Activated CD4-positive, alpha-beta memory T cell treated with anti-CD3 and anti-CD28 coated beads for 36 hours (primary cell): ENCODE results near the gene KCNK5. TPM values are rescaled to one million over a fixed set of nuclear protein-coding genes. Genes with fewer than 3 reads are reported as not detected.

Source experiments
- CTCF ChIA-PET: fragments of 350-600 bp; sonication (Branson Sonifier 250); formaldehyde crosslinking; loops from one replicate; lab custom pipeline; 2021; ENCODE audit warnings: antibody characterized with exemption, inconsistent platforms; lab: Charles Lee
- POLR2A ChIA-PET: fragments of 350-600 bp; sonication (Branson Sonifier 250); formaldehyde crosslinking; loops from one replicate; lab custom pipeline; 2021; ENCODE audit warnings: antibody characterized with exemption; lab: Charles Lee
- DNase-seq: peaks from one replicate; pipeline ENCODE4 v3.0.0-alpha.2; 2020
- H3K27ac Mint-ChIP-seq: one replicate; pipeline ENCODE4 v1.8.0; 2021; ENCODE audit warnings: mixed read lengths
- H3K27me3 Mint-ChIP-seq: one replicate; pipeline ENCODE4 v1.8.0; 2021; ENCODE audit warnings: mixed read lengths
- H3K36me3 Mint-ChIP-seq: one replicate; pipeline ENCODE4 v1.8.0; 2021; ENCODE audit warnings: mixed read lengths
- H3K4me1 Mint-ChIP-seq: one replicate; pipeline ENCODE4 v1.8.0; 2021; ENCODE audit warnings: low read depth, mixed read lengths
- H3K4me3 Mint-ChIP-seq: one replicate; pipeline ENCODE4 v1.8.0; 2021; ENCODE audit warnings: mild to moderate bottlenecking, mixed read lengths
- H3K9me3 Mint-ChIP-seq: one replicate; pipeline ENCODE4 v1.8.0; 2021; ENCODE audit warnings: mixed read lengths
- intact Hi-C: fragments of 100-400 bp; cut with micrococcal nuclease; formaldehyde crosslinking; loops from one replicate; pipeline ENCODE4 v1.15.1; 2023
- total RNA-seq, 2 experiments: library from RNA; stranded (reverse); gene quantifications; one replicate each; pipeline ENCODE4 v1.2.3, GENCODE V29; 2021

Gene KCNK5
- total RNA-seq, 2 experiments from 2014 or later: 16.2 to 16.5 TPM

DNA sequence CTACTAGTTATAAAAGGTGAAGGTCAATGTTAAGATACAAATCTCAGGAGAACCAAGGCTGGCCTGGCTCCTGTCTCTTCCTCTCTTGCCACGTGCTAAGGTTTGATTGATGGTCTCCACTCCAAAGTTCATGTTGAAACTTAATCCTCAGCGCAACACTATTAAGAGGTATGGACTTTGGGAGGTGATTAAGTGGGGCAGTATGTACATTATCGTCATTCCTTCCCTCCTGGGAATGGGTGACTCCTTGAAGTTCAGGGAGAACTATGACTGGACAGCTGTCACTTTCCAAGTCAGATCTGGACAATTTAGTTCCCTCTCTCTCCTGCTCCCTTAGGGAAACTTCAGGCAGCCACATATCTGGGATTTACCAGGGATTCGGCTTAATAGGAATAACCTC, 50.5 kb downstream of the KCNK5 start:
- Mint-ChIP-seq H3K36me3 (peaks cover 10% of the 10 kb centered on the region), H3K27me3 (no peaks in the 10 kb centered on the region), H3K4me3 (no peak overlapping the region), H3K9me3 (peaks cover 19% of the 10 kb centered on the region), H3K4me1 (no peaks in the 10 kb centered on the region), H3K27ac (no peak overlapping the region)
- intact Hi-C loops: no loop called here
- no peak for DNase-seq
- CTCF ChIA-PET: interaction anchor here (0.7 kb wide), 1 partner anchor 19 kb away, joined by 3 read pairs; no protein-coding TSS in a partner anchor
- POLR2A ChIA-PET: no interaction called here

DNA sequence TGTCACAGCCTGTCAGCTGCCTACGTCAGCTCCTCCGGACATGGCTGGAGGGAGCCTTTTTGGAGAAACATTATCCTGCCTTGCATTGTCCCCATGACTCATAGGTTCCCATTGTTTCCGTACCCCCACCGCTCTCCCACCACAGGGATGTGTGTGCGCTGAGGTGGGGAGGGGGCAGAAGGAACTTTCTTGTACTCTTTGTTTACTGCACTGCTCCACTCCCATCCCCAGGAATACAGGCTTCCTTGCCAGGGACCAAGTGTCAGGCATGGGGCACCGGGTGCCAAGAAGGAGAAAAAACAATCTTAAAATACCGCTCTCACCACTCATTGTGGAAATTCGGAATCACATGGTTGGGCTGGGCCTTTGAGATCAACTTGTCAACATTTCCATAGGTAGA, 51.0 kb downstream of the KCNK5 start:
- no peak overlapping the region for H3K27ac Mint-ChIP-seq
- intact Hi-C loops: no loop called here
- no peaks in the 10 kb centered on the region for H3K4me1 Mint-ChIP-seq
- ChIA-PET POLR2A (no interaction called here), CTCF (no interaction called here)
- H3K27me3 Mint-ChIP-seq: no peaks in the 10 kb centered on the region
- H3K36me3 Mint-ChIP-seq: peaks cover 7% of the 10 kb centered on the region
- peaks cover 19% of the 10 kb centered on the region for H3K9me3 Mint-ChIP-seq
- H3K4me3 Mint-ChIP-seq: no peak overlapping the region
- no peak for DNase-seq

DNA sequence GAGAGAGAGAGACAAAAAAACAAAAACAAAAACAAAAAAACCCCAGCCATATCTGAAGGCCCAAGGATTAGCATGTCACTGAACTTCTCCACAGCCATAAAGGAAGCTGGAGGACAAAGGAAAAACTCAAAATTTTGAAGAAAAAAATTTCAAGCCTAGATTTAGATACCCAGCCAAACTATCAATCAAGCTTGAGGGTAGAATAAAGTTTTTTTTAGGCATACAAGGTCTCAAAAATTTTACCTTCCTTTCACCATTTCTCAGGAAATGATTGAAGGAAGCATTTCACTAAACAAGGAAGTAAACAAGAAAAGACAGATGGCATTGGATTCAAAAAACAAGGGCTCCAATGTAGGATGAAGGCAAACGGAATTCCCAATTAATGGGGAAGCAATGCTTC, 52.1 kb downstream of the KCNK5 start:
- H3K36me3 Mint-ChIP-seq: peaks cover 7% of the 10 kb centered on the region
- H3K9me3 Mint-ChIP-seq: peaks cover 19% of the 10 kb centered on the region
- H3K4me3 Mint-ChIP-seq: no peak overlapping the region
- DNase-seq: no peak
- H3K27me3 Mint-ChIP-seq: no peaks in the 10 kb centered on the region
- no peaks in the 10 kb centered on the region for H3K4me1 Mint-ChIP-seq
- POLR2A ChIA-PET: no interaction called here
- H3K27ac Mint-ChIP-seq: no peak overlapping the region
- intact Hi-C loops: no loop called here
- CTCF ChIA-PET: interaction anchor here (1.0 to 2.2 kb wide), 2 partner anchors 10 to 12 kb away, joined by 3 to 8 read pairs; no protein-coding TSS in a partner anchor

DNA sequence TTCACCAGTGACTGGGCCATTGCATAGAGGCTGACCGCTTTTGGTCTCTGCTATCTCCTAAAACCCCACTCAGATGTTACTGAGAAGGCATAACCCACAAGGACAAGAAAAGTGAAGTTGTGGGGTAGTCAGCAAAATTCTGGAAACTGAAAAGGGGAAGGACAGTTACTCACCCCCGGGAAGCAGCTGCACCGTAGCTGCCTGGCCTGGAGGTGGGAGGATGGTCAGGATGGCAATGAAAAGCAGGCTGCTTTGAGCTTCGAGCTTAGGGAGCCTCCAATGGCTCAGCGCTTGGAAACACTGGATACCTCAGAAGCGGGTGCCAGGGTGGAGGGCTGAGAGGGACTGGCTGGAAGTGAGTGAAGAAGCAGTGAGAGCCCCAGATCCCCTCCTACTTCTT, 56.0 kb downstream of the KCNK5 start:
- no peaks in the 10 kb centered on the region for H3K4me1 Mint-ChIP-seq
- H3K36me3 Mint-ChIP-seq: peaks cover under 1% of the 10 kb centered on the region
- DNase-seq: no peak
- ChIA-PET CTCF (interaction anchor here (13.7 kb wide), 1 partner anchor 133 kb away, joined by 469 read pairs; no protein-coding TSS in a partner anchor), POLR2A (no interaction called here)
- no peak overlapping the region for H3K27ac Mint-ChIP-seq
- no peak overlapping the region for H3K4me3 Mint-ChIP-seq
- peaks cover 22% of the 10 kb centered on the region for H3K9me3 Mint-ChIP-seq
- H3K27me3 Mint-ChIP-seq: peaks cover 2% of the 10 kb centered on the region
- intact Hi-C loops: no loop called here

DNA sequence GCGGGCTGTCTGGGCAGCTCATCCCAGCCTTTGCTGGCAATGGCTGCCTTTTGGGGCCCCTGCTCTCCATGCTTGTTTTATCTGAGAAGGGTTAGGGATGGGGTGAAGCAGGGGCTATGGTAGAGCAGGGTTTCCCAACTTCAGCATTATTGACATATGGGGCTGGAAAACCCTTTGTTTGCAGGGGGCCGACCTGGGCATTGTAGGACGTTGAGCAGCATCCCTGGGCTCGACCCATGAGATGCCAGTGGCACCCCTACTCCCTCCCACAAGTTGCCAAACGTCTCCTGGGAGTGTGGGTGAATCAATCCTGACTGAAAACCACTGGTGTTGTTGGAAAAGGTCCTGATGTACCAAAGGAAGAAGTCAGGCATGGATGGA, 56.9 kb downstream of the KCNK5 start:
- DNase-seq: no peak
- intact Hi-C loops: no loop called here
- Mint-ChIP-seq H3K27me3 (peaks cover 2% of the 10 kb centered on the region), H3K36me3 (no peaks in the 10 kb centered on the region), H3K9me3 (peaks cover 16% of the 10 kb centered on the region), H3K4me1 (no peaks in the 10 kb centered on the region), H3K4me3 (no peak overlapping the region), H3K27ac (no peak overlapping the region)
- CTCF ChIA-PET: interaction anchor here (13.7 kb wide), 1 partner anchor 134 kb away, joined by 469 read pairs; no protein-coding TSS in a partner anchor
- POLR2A ChIA-PET: no interaction called here

DNA sequence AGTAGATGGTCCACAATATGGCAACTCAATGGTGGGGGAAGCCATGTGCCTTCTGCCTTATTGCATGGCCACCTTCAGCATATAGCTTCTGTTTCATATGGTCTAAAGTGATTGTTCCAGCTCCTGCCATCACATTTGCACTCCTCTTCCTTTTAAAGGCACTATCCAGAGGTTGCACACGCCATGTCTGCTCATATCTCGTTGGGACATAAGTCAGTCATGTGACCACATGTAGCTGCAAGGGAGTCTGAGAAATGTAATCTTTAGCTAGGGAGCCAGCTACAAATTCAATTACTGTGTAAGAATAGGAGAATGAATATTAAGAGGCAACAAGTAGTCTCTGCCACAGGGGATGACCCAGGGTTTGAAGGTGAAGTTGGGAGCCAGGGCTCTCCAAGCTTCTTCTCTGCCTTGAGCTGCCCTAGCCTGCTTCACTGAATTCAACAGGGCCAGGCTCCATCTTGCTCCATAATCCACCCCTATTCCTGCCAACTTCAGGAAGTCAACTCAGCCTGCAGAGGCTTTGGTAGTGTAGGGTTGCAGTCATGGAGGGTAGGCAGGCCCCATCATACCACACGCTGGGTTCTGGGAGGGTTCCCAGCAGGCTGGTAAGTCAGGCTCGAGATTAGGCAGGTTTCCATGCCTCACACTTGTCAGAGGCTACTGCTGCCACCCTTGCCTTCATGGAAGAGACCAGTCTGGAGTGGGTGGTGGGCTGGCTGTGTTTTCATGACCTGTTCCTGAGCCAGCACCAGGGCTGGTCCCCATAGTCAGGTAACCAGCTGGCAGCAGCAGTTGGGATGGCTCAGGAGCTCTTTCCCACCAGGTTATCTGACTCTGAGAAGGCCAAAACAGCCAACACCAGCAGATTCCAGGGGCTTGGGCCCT, 57.5 kb downstream of the KCNK5 start:
- Mint-ChIP-seq H3K27ac (no peak overlapping the region), H3K9me3 (peaks cover 10% of the 10 kb centered on the region), H3K4me3 (no peak overlapping the region), H3K4me1 (peaks cover under 1% of the 10 kb centered on the region), H3K36me3 (no peaks in the 10 kb centered on the region), H3K27me3 (peaks cover 2% of the 10 kb centered on the region)
- POLR2A ChIA-PET: no interaction called here
- intact Hi-C loops: no loop called here
- DNase-seq: no peak
- CTCF ChIA-PET: interaction anchor here (13.7 kb wide), 1 partner anchor 135 kb away, joined by 469 read pairs; no protein-coding TSS in a partner anchor

DNA sequence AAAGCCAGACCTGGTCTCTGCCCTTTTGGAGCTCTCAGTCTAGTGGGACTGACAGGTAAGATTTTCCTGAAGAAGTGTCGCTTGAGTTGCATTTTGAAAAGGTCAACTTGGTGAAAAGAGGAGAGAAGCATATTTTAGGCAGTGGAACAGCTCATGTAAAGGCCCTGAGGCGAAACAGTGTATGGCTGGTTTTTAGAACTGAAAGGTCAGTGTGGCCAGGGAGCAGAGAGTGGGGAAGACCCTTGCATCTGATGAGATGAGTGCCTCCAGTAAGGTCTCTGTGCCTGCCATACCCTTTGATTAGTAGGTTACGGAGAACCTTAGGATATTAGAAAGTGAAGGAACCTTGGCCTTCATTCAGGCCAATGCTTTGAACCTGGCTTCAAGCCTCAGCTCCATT, 58.4 kb downstream of the KCNK5 start:
- H3K4me1 Mint-ChIP-seq: peaks cover 4% of the 10 kb centered on the region
- ChIA-PET CTCF (interaction anchor here (0.7 to 13.7 kb wide), 2 partner anchors 11 to 135 kb away, joined by 3 to 469 read pairs; no protein-coding TSS in a partner anchor), POLR2A (no interaction called here)
- H3K27me3 Mint-ChIP-seq: peaks cover 2% of the 10 kb centered on the region
- intact Hi-C loops: no loop called here
- H3K9me3 Mint-ChIP-seq: peaks cover 8% of the 10 kb centered on the region
- H3K36me3 Mint-ChIP-seq: no peaks in the 10 kb centered on the region
- H3K4me3 Mint-ChIP-seq: no peak overlapping the region
- DNase-seq: no peak
- H3K27ac Mint-ChIP-seq: no peak overlapping the region

GRCh38 chr6:39170389-39170788, 58.9 kb downstream of the KCNK5 start:
- ChIA-PET POLR2A (no interaction called here), CTCF (interaction anchor here (0.7 to 13.7 kb wide), 2 partner anchors 11 to 136 kb away, joined by 3 to 469 read pairs; no protein-coding TSS in a partner anchor)
- Mint-ChIP-seq H3K4me3 (no peak overlapping the region), H3K27me3 (peaks cover 2% of the 10 kb centered on the region), H3K27ac (no peak overlapping the region), H3K9me3 (peaks cover 6% of the 10 kb centered on the region), H3K36me3 (no peaks in the 10 kb centered on the region), H3K4me1 (peaks cover 4% of the 10 kb centered on the region)
- intact Hi-C loops: no loop called here
- DNase-seq: no peak

DNA sequence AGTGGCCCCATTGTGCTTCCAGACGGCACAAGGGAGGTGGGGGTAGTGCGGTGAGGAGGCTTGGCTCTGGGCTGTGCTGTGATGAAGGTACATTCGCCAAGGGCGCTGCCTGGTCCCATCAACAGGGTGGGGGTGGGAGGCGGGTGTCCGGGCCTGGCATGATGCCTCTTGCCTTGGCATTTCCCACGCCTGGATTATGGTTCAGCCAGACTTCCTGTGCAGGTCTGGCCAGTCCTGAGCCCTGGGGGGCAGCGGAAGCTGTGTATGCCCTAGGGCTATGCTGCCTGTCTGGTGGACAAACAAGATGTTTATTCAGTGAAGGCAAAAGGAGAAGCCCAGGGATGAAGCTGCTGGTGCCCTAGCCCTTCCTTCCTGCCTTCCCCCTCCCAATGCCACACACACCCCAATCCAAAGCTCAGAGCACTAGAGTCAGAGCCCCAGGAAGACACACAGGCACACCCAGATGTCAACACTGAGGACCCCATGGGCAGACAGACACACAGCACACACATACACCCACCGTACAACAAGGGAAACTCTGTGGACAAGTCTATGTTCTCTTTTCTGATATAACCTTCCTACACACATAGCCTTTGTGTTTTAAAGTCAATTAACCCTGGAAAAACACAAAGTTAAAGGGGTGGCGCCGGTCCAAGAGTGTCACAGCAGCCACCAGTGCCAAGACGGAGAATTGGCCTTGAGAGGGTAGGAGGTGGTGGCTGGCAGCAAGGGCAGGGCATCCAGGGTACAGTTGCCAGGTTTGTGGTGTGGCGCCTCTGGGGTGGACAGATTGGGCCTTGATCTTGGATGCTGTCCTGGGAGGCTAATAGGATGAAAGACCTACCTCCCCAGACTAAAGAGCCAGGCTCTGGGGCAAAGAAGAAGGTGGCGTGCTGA, 59.6 kb downstream of the KCNK5 start:
- Mint-ChIP-seq H3K27me3 (peaks cover 2% of the 10 kb centered on the region), H3K4me1 (peaks cover 4% of the 10 kb centered on the region), H3K4me3 (no peak overlapping the region), H3K9me3 (peaks cover 6% of the 10 kb centered on the region), H3K27ac (no peak overlapping the region), H3K36me3 (no peaks in the 10 kb centered on the region)
- intact Hi-C loops: loop anchor here (10.0 kb wide), 1 partner anchor 295 kb away; no protein-coding TSS in a partner anchor
- POLR2A ChIA-PET: no interaction called here
- CTCF ChIA-PET: interaction anchor here (13.7 kb wide), 1 partner anchor 137 kb away, joined by 469 read pairs; no protein-coding TSS in a partner anchor
- DNase-seq: no peak

- ChIA-PET POLR2A (no interaction called here), CTCF (interaction anchor here (0.7 to 13.7 kb wide), 8 partner anchors 9 to 180 kb away, joined by 3 to 469 read pairs (median 3); no protein-coding TSS in a partner anchor)
- Mint-ChIP-seq H3K4me3 (no peak overlapping the region), H3K36me3 (no peaks in the 10 kb centered on the region), H3K27me3 (peaks cover 2% of the 10 kb centered on the region), H3K4me1 (peaks cover 4% of the 10 kb centered on the region), H3K9me3 (peaks cover 6% of the 10 kb centered on the region), H3K27ac (no peak overlapping the region)
- intact Hi-C loops: loop anchor here (2.0 to 10.0 kb wide), 2 partner anchors 61 to 293 kb away; partner anchors contain the start of gene KCNK5
- no peak for DNase-seq
These were observed 61.2 kb downstream of the KCNK5 start for GRCh38 chr6:39167866-39168625.

DNA sequence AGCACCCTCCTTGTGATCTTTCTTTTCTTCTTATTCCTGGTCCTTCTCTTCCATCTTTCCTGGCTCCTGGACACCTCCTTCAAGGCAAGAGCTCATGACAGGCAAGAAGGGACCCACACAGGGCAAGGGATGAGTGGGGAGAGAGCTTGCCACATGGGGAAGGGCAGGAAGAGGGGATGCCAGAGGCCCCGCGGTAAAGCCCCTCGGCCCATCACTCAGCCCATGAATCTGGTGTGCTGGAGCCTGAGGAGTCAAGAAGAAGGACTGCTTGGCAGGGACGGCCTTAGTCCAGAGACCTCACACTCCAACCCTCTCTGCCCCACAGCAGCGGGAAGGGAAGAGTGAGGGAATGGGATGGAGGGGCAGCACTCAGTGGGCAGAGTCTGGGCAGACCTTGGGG, 62.0 kb downstream of the KCNK5 start:
- Mint-ChIP-seq H3K4me3 (no peak overlapping the region), H3K27me3 (peaks cover 2% of the 10 kb centered on the region), H3K36me3 (no peaks in the 10 kb centered on the region), H3K4me1 (peaks cover 4% of the 10 kb centered on the region), H3K9me3 (peaks cover 6% of the 10 kb centered on the region), H3K27ac (no peak overlapping the region)
- intact Hi-C loops: loop anchor here (2.0 to 10.0 kb wide), 2 partner anchors 61 to 293 kb away; partner anchors contain the start of gene KCNK5
- CTCF ChIA-PET: interaction anchor here (0.7 to 13.7 kb wide), 16 partner anchors 9 to 295 kb away, joined by 3 to 469 read pairs (median 6); no protein-coding TSS in a partner anchor
- DNase-seq: no peak
- POLR2A ChIA-PET: no interaction called here
